ENCODE measurements around the gene TBX21.

DNA sequence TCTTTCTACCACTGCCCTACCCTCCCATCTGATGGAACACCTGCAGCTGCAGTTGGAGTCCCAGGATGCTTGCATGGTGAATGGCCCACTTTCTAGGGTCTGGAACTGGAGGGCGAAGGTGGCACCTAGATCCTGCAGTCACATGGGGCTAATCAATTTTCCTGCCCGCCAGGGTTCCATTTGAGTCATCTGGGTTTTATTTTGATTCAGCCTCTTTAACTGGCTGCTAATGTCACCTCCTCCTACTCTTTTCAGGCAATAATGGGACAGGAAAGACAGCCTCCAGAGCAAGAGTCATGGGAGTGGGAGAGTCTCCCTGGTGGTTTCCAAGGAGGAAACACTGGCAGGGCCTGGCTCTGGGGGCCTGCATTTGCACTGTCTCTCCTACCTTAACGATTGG is 42.9 kb upstream of the TBX21 start:
- TF ChIP-seq, protein P1, sequence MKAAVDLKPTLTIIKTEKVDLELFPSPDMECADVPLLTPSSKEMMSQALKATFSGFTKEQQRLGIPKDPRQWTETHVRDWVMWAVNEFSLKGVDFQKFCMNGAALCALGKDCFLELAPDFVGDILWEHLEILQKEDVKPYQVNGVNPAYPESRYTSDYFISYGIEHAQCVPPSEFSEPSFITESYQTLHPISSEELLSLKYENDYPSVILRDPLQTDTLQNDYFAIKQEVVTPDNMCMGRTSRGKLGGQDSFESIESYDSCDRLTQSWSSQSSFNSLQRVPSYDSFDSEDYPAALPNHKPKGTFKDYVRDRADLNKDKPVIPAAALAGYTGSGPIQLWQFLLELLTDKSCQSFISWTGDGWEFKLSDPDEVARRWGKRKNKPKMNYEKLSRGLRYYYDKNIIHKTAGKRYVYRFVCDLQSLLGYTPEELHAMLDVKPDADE (IDR thresholded peaks at IDR 0.05) = no peak
- TF ChIP-seq EZH2phosphoT487 (IDR thresholded peaks at IDR 0.05; ENCODE audit: unreplicated experiment) = no peak
- TF ChIP-seq, protein P2, sequence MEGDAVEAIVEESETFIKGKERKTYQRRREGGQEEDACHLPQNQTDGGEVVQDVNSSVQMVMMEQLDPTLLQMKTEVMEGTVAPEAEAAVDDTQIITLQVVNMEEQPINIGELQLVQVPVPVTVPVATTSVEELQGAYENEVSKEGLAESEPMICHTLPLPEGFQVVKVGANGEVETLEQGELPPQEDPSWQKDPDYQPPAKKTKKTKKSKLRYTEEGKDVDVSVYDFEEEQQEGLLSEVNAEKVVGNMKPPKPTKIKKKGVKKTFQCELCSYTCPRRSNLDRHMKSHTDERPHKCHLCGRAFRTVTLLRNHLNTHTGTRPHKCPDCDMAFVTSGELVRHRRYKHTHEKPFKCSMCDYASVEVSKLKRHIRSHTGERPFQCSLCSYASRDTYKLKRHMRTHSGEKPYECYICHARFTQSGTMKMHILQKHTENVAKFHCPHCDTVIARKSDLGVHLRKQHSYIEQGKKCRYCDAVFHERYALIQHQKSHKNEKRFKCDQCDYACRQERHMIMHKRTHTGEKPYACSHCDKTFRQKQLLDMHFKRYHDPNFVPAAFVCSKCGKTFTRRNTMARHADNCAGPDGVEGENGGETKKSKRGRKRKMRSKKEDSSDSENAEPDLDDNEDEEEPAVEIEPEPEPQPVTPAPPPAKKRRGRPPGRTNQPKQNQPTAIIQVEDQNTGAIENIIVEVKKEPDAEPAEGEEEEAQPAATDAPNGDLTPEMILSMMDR (conservative IDR thresholded peaks at IDR 0.05; ENCODE audit: low read depth in 2 of 2) = no peak
- TF ChIP-seq EZH2 (IDR thresholded peaks at IDR 0.05; ENCODE audit: low read depth, unreplicated experiment) = no peak
